ENCODE data around the gene MAPK6. TPM values are rescaled to one million over a fixed set of nuclear protein-coding genes. Genes with fewer than 3 reads are reported as not detected.

MAPK6 gene
- total RNA-seq, 2 donors from 2014 or later, result 22.1 to 36.2 TPM

GRCh38 chr15:52008698-52009434 lies 10.2 kb upstream of the MAPK6 start:
- no peak for DNase-seq (ENCODE audit: low spot score)
- intact Hi-C loops (cut with DNase I), result no loop called here

DNA sequence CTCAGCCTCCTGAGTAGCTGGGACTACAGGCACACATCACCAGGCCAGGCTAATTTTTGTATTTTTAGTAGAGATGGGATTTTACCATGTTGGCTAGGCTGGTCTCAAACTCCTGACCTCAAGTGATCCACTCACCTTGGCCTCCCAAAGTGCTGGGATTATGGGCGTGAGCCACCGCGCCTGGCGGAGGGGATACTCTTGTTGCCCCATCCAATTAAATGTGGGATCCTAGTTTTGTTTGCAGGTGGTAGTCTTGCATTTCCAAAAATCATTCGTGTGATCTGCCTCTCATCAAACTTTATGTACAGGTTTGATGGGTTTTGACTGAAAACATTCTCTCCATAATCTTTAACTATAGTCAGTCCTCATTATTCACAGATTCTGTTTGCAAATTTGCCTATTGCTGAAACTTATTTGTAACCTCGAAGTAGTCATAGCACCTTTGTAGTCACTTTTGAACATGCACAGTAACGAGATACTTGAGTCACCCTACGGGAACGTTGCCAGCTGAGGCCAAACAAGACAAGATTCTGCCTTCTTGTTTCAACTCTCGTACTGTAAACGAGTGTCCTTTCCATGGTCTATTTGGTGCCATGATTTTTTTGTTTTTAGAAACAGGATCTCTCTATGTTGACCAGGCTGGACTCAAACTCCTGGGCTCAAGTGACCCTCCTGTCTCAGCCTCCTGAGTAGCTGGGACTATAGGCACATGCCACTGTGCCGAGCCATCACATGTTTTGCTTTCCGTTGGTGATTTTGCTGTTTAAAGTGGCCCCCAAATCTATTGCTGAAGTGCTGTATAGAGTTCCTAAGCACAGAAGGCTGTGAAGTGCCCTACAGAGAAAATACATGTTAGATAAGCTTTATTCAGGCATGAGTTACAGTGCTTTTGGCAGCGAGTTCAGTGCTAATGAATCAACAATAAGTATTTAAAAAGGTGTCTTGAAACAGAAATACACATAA lies 8.1 kb upstream of the MAPK6 start:
- no peak for DNase-seq (ENCODE audit: low spot score)
- intact Hi-C loops (cut with DNase I), result no loop called here

DNA sequence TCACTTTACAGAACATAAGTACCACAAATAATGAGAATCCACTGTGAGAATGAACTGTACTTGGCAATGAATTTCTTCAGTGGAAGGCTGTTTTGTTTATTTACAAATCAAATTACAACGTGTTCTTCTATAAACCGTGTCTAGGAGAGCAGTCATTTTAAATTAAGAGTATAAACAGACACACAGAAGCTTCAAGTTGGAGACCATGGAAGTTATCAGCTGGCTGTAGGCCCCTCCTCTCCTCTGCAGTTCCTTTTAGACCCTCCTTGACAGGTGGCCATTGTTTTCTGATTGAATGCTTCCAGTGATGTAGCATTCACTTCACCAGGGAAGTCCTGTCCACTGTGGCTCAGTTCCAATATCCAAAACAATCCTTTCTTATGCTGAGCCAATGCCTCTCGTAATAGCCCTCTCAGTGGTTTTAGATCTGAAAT lies 7.3 kb upstream of the MAPK6 start:
- DNase-seq (ENCODE audit: low spot score), result no peak
- intact Hi-C loops (cut with DNase I), result no loop called here

DNA sequence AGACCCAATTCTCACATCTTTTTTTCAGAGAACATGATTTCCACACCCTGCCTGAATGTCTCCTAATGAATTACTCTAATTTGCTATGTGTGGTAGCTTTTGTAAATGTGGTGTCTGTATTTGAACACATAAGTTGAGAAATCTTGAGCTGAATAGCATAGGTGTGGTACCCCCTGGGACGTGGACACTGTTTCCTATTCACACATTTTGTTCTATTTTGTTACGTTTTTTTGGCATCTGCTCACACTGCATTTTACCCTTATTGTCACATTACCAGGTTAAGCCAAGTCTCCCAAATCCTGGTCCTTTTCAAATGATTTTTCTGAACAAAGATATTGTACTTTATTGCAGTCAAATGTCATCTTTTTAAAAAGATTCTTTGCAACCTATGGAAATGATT lies 6.8 kb upstream of the MAPK6 start:
- DNase-seq (ENCODE audit: low spot score), result no peak
- intact Hi-C loops (cut with DNase I), result no loop called here

DNA sequence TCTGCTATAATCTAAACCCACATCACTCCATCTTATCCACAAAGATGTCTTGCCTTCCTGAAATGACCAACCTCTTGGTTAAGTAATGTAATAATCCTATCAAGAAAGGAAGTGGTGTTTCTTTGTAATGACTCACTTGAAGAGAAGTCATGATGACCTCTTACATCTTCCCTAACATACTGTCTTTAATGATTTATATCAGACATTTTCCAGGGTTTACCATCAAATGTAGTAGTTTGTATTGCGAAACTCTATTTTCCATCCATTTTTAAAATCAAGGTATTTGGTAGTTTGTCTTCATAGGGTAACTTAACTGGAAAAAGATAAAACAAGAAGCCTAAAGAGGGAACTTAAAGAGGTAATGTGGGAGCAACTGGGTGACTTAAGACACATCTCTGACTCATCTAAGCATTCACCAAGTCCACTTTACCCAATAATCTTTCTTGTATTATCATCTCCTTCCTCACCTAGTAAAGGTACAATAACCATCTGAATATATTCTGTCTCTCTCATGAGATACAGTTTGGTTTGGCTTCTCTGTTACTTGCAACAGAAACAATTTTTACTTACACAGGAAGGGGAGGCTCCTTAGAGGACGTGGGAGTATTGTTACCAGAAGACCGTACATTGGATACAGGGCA lies 5.7 kb upstream of the MAPK6 start:
- intact Hi-C loops (cut with DNase I), result no loop called here
- no peak for DNase-seq (ENCODE audit: low spot score)

- intact Hi-C loops (cut with DNase I), result no loop called here
- DNase-seq (ENCODE audit: low spot score), result no peak
These were observed 4.4 kb upstream of the MAPK6 start for GRCh38 chr15:52014616-52015015.

GRCh38 chr15:52016316-52016715 lies 2.7 kb upstream of the MAPK6 start:
- intact Hi-C loops (cut with DNase I), result no loop called here
- DNase-seq (ENCODE audit: low spot score), result no peak

- DNase-seq (ENCODE audit: low spot score), result no peak
- intact Hi-C loops (cut with DNase I), result no loop called here
These were observed 775 bp upstream of the MAPK6 start for GRCh38 chr15:52018244-52018643.

GRCh38 chr15:52019394-52020220 lies 588 bp downstream of the MAPK6 start:
- intact Hi-C loops (cut with DNase I), result no loop called here
- peak; percentile 97 for DNase-seq (ENCODE audit: low spot score)

DNA sequence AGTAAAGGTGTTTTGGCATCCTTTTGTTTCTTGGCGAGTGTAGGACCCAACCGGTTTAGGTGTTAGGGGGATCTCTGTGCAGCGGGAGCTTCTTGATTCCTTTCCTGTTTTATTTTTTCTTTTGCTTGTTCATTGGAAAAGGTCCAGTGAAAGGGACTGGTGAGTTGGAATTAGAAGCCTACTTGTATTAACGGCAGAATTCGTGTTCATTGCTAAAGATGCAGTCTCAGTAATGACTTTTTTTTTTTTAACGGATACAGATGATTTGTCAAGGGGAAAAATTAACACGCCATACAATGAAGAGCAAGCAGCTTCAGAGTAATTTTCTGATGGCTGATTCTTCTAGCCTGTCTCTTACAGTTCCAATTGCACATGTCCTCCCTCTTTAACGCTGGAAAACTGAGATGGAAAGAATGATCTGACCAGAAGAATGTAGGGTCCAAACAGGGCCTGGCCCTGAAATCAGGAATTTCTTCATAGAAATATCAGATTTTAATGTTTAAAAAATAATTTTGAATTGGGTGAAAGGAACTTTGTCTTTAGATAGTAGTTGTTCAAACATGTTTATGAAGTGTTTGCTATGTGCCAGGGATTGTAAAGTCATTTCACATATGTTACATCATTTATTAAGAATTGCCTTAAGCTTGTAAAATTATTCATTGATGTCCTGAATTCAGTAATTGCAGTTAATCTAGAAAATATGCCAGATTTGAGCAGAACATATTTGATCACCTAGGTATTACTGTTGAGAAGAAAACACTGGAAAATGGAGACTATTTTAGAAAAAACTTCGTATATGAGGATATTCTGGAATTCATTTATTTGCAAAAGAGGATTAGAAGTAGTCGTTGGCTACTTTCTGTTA lies 1.4 kb downstream of the MAPK6 start:
- intact Hi-C loops (cut with DNase I), result no loop called here
- no peak for DNase-seq (ENCODE audit: low spot score)

DNA sequence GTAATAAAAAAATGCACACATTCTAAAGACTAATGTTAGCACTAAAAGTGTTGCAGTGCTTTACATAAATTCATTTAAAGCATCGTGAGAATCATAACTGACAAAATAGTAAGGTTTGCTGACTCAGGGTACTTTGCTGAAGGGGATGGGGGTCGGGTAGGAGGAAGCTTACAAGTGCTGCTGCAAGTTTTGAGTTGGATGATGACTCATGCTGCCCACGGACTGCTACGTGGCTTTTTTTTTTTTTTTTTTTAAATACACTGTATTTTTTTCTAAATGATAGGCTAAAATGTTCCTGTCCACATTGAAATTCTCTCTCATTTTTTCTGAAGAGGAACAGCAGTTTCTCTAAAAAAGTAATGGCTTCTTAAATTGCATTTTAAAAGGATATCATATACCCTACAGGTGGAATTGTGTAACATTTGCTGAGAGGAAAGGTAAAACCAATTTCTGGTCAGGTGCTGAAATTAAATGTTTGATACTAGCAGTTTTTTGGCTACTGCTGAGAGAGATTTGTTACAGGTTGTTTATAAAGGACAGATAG lies 2.2 kb downstream of the MAPK6 start:
- intact Hi-C loops (cut with DNase I), result no loop called here
- no peak for DNase-seq (ENCODE audit: low spot score)

- DNase-seq (ENCODE audit: low spot score), result no peak
- intact Hi-C loops (cut with DNase I), result no loop called here
These were observed 3.0 kb downstream of the MAPK6 start for GRCh38 chr15:52021892-52022540.

DNA sequence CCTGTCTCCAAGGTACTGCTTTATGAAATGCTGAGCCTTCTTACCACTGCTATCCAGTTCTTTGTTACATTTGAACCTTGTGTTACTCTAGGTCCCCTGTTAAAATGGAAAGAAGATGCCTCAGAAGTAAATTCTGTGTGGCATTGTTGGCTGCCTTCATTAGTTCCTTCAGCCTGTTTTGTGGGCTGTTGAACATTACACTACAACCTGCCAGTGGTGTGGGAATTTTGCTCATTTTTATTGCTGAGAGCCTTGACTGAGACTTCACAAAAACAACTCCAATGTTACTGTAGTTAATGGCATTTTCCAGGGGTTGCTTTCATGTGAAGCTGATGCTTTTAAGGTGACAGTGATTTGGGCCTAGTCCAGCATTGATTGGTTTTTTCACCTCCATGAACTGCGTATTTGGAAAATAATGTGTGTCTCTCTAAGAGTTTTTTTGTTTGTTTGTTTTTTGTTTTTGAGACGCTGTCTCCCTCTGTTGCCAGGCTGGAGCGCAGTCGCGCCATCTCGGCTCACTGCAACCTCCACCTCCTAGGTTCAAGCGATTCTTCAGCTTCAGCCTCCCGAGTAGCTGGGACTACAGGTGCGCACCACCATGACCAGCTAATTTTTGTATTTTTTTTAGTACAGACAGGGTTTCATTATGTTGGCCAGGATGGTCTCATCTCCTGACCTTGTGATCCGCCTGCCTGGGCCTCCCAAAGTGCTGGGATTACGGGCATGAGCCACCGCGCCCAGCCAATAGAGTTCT lies 4.3 kb downstream of the MAPK6 start:
- intact Hi-C loops (cut with DNase I), result no loop called here

GRCh38 chr15:52028431-52029093 lies 9.5 kb downstream of the MAPK6 start:
- DNase-seq (ENCODE audit: low spot score), result no peak
- intact Hi-C loops (cut with DNase I), result no loop called here

More for the DNA sequence above, 4.3 kb downstream of the MAPK6 start:
- DNase-seq (ENCODE audit: low spot score), result no peak

DNA sequence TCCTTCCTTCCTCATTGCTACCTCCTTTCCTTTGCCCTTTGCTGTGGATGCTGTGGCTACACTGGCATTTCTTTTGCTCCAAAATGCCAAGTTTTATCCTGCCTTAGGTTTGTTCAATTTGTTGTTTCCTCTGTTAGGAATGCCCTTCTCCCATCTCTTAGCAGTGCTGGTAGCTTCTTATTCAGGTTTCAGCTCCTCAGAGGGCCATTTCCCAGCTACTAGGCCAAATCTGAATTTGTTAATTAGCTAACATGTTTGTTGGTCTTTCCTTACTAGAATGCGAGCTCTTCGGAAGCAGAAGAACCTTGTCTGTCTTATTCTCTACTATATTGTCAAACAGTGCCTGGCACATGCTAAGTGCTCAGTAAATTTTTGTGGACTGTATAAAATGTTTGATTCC lies 11.0 kb downstream of the MAPK6 start:
- DNase-seq (ENCODE audit: low spot score), result no peak
- intact Hi-C loops (cut with DNase I), result no loop called here

GRCh38 chr15:52031556-52031955 lies 12.5 kb downstream of the MAPK6 start:
- intact Hi-C loops (cut with DNase I), result no loop called here
- DNase-seq (ENCODE audit: low spot score), result no peak

Data from posterior vena cava (tissue), 2 donors.